Measurements from ENCODE around the gene HSFX2. TPM values are rescaled to one million over a fixed set of nuclear protein-coding genes. Genes with fewer than 3 reads are reported as not detected.
"Not testable (repeated sequence)": the region's sequence is repeated elsewhere in the genome, so short reads cannot be mapped to it uniquely, and the experiment has no call there.

Gene HSFX2, protein sequence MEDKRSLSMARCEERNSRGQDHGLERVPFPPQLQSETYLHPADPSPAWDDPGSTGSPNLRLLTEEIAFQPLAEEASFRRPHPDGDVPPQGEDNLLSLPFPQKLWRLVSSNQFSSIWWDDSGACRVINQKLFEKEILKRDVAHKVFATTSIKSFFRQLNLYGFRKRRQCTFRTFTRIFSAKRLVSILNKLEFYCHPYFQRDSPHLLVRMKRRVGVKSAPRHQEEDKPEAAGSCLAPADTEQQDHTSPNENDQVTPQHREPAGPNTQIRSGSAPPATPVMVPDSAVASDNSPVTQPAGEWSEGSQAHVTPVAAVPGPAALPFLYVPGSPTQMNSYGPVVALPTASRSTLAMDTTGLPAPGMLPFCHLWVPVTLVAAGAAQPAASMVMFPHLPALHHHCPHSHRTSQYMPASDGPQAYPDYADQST
- polyA plus RNA-seq (2011; rRNA removed) (not detected in 2 replicates), polyA minus RNA-seq (2011; rRNA and poly(A)+ RNA removed) (not detected in 2 replicates)

DNA sequence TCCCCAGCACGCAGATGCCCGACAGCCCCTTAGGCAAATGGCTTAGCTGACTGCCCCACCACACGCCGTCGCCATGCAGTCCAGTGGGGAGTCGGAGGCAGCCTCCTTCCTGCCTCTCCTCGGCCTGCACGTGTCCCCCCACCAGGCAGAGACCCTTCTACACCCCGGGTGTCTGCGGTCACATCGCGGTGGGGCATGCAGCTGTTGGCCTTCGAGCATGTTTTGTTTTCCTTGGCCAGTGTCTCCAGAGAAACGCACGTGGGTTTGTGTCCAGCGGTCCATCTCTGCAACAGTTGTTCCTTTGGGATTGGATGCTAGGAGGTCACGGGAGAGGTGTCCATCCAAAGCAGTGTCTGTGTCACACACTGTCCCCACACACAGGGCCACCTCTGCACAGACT lies at the start of gene HSFX2:
Gene HSFX2, minus strand, starts transcription at position 101 of the 400 bp plus-strand sequence. CDS start 614 bp downstream, outside the sequence.
- H3K9me3 ChIP-seq (ENCODE audit: control insufficient read depth, insufficient read depth, low read length); H3K4me3 ChIP-seq (ENCODE audit: low read depth, low read length); DNase-seq (ENCODE audit: low read depth, low spot score); POLR2A ChIA-PET; CTCF ChIA-PET; H3K27me3 ChIP-seq (ENCODE audit: control insufficient read depth, insufficient read depth, low read length); H3K27ac ChIP-seq (ENCODE audit: low read depth, low read length): not testable (repeated sequence)

DNA sequence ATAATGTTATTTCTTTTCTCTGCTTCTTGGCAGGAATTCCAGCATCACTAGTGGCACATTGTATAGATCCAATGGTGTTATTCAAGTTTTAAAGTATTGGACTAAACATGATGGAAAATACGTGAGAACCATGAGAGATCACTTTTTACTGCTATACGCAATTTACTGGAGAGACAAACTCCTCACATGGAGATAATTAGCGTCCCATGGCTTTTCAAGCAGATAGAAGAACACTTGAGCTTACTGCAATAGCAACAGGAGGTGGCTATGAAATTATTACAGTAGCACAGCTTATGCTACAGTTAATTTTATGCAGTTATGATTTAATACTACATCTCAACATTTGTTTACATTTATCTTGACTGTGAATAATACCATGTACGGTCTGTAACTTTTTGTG lies 48.4 kb upstream of the HSFX2 start:
- ChIA-PET POLR2A (no interaction called here), CTCF (no interaction called here)
- Histone ChIP-seq H3K4me3 (ENCODE audit: low read depth, low read length) (no peak overlapping the region), H3K27me3 (ENCODE audit: control insufficient read depth, insufficient read depth, low read length) (no peaks in the 10 kb centered on the region), H3K9me3 (ENCODE audit: control insufficient read depth, insufficient read depth, low read length) (no peaks in the 10 kb centered on the region), H3K27ac (ENCODE audit: low read depth, low read length) (no peak overlapping the region)
- DNase-seq (ENCODE audit: low read depth, low spot score), result no peak
- TF ChIP-seq, protein P1, sequence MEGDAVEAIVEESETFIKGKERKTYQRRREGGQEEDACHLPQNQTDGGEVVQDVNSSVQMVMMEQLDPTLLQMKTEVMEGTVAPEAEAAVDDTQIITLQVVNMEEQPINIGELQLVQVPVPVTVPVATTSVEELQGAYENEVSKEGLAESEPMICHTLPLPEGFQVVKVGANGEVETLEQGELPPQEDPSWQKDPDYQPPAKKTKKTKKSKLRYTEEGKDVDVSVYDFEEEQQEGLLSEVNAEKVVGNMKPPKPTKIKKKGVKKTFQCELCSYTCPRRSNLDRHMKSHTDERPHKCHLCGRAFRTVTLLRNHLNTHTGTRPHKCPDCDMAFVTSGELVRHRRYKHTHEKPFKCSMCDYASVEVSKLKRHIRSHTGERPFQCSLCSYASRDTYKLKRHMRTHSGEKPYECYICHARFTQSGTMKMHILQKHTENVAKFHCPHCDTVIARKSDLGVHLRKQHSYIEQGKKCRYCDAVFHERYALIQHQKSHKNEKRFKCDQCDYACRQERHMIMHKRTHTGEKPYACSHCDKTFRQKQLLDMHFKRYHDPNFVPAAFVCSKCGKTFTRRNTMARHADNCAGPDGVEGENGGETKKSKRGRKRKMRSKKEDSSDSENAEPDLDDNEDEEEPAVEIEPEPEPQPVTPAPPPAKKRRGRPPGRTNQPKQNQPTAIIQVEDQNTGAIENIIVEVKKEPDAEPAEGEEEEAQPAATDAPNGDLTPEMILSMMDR (IDR thresholded peaks at IDR 0.05; ENCODE audit: low read depth, low read length), result no peak

DNA sequence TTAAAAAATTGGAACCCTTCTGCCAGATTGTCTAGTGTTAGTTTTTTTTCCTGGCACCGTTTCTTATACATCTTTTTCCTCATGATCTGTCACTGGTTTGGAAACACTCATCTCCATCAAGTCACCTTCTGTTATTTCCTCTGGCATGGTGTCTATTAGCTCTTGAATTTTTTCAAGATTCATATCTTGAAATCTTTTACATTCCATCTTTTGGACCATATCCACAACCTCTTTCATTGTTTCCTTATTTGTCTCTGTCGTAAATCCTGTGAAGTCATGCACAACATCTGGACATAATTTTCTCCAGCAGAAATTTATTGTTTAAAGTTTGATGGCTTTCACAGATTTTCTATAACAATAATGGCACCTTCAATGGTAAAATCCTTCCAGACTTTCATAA lies 46.7 kb upstream of the HSFX2 start:
- Histone ChIP-seq H3K4me3 (ENCODE audit: low read depth, low read length) (no peak overlapping the region), H3K27me3 (ENCODE audit: control insufficient read depth, insufficient read depth, low read length) (no peaks in the 10 kb centered on the region), H3K9me3 (ENCODE audit: control insufficient read depth, insufficient read depth, low read length) (no peaks in the 10 kb centered on the region), H3K27ac (ENCODE audit: low read depth, low read length) (no peak overlapping the region)
- TF ChIP-seq, protein P1 (IDR thresholded peaks at IDR 0.05; ENCODE audit: low read depth, low read length), result no peak
- POLR2A ChIA-PET, result no interaction called here
- CTCF ChIA-PET, result interaction anchor here (1.0 kb wide), 1 partner anchor 130 kb away, joined by 4 read pairs; no protein-coding TSS in a partner anchor
- DNase-seq (ENCODE audit: low read depth, low spot score), result no peak

DNA sequence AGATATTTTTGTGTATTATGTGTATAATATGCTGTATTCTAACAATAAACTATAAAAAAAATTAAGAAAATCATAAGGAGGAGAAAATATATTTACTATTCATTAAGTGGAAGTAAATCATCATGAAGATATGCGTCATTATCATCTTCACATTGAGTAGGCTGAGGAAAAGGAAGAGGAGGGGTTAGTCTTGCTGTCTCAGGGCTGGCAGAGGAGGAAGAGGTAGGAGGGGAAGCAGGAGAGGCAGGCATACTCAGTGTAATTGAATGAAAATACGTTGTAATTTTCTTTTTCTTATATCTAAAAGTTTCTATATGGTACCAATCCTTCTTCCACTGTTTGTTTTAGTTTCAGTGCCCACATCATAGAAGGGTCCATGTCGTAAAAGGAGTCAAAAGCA lies 46.3 kb upstream of the HSFX2 start:
- ChIA-PET POLR2A (no interaction called here), CTCF (interaction anchor here (1.0 kb wide), 1 partner anchor 130 kb away, joined by 4 read pairs; no protein-coding TSS in a partner anchor)
- DNase-seq (ENCODE audit: low read depth, low spot score), result no peak
- Histone ChIP-seq H3K27ac (ENCODE audit: low read depth, low read length) (no peak overlapping the region), H3K9me3 (ENCODE audit: control insufficient read depth, insufficient read depth, low read length) (no peaks in the 10 kb centered on the region), H3K27me3 (ENCODE audit: control insufficient read depth, insufficient read depth, low read length) (no peaks in the 10 kb centered on the region), H3K4me3 (ENCODE audit: low read depth, low read length) (no peak overlapping the region)
- TF ChIP-seq, protein P1 (IDR thresholded peaks at IDR 0.05; ENCODE audit: low read depth, low read length), result no peak

DNA sequence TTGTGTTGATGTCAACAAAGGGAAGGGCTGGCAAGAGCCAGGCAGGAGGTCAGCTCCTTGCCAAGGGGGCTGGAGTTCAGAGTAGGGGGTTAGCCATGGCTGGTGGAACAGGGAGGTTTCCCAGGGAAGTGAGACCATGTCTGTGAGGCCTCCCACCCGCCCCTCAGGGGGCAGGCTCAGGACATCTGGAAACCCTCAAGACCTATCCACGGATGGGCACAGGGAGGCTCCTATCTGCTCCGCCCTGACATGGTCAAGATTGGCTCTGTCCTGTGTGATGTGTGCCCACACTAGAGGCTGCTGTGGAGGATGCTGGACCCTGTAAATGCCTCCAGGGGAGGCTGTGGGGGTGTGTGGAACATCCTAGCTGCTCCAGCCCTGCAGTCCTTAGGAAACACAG lies 44.5 kb upstream of the HSFX2 start:
- no peak for DNase-seq (ENCODE audit: low read depth, low spot score)
- no peak overlapping the region for H3K27ac ChIP-seq (ENCODE audit: low read depth, low read length)
- POLR2A ChIA-PET, result no interaction called here
- TF ChIP-seq, protein P1 (IDR thresholded peaks at IDR 0.05; ENCODE audit: low read depth, low read length), result no peak
- CTCF ChIA-PET, result no interaction called here
- no peaks in the 10 kb centered on the region for H3K27me3 ChIP-seq (ENCODE audit: control insufficient read depth, insufficient read depth, low read length)
- no peak overlapping the region for H3K4me3 ChIP-seq (ENCODE audit: low read depth, low read length)
- H3K9me3 ChIP-seq (ENCODE audit: control insufficient read depth, insufficient read depth, low read length), result no peaks in the 10 kb centered on the region
